Measurements from ENCODE around the gene NEO1. TPM values are rescaled to one million over a fixed set of nuclear protein-coding genes. Genes with fewer than 3 reads are reported as not detected.
A peak's percentile ranks its signal among the peaks of the same experiment; 100 is the strongest.

The NEO1 gene
- total and polyA plus RNA-seq, 7 experiments from 2014 or later = 1.4 to 9.5 (median 6.4) TPM

DNA sequence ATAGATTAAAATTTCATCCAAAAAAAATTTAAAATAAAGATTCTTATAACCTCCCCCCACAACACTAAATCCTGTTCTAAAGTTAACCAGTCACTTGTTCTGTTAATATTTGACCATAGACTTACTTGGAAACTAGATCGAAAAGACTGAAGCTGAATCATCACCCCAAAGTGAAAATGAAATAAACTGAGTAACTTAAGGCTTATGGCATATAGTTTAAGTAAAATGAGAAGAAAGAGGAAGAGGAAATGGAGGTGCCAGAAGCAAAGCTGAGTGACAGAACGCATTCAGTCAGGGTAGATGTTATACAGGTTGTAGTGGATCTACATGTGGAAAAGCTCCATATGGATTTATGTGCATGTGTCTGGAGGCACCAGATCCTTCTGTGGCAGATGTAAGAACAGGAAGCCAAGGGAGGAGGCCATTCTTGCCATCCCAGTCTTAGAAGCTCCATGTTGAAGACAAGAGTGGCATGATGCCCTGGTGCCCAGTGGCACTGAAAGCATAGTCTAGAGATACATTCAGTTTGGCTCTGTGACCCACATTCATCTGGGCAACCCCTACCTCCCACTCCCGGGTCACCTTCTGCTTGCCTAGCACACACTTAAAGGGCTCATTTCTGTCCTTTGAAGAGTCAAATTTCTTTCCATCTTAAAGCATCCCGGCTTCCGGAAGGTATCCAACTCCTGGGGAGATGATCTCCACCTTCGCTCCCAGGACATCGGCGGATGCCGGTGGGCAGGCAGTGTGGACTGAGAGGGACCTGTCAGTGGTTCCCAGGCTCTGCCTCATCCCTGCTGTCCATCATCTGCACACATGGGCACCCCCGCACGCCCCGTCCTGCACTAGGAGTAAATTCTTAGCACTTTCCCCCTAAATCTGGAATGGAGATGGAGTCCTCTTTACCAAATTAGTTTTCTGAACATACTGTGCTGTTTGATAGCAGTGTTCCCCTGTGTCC lies 90.8 kb downstream of the NEO1 start:
- peak overlapping the region in 1 of 9 donors; percentile 82 for H3K27ac Mint-ChIP-seq
- peaks cover 0 to 26% (median 5%) of the 10 kb centered on the region in 7 donors for H3K4me1 Mint-ChIP-seq
- no peak for DNase-seq
- peaks cover 0 to 6% (median 0%) of the 10 kb centered on the region in 11 donors for H3K9me3 Mint-ChIP-seq
- H3K4me3 ChIP-seq (ENCODE audit: low read length) = no peak overlapping the region
- ChIA-PET POLR2A (no interaction called here), CTCF (no interaction called here)
- H3K27ac ChIP-seq (ENCODE audit: low read depth, low read length) = no peak overlapping the region
- H3K36me3 Mint-ChIP-seq = peaks cover 0 to 18% (median 10%) of the 10 kb centered on the region in 5 donors
- H3K36me3 ChIP-seq (ENCODE audit: control insufficient read depth in 2 of 3, insufficient read depth in 3 of 3, low read length in 3 of 3) = no peaks in the 10 kb centered on the region
- no peak for ATAC-seq
- H3K27me3 ChIP-seq (ENCODE audit: control insufficient read depth in 2 of 2, insufficient read depth in 2 of 2, low read length in 2 of 2) = no peaks in the 10 kb centered on the region
- H3K9me3 ChIP-seq (ENCODE audit: control insufficient read depth in 2 of 3, low read length in 3 of 3) = no peaks in the 10 kb centered on the region
- H3K27me3 Mint-ChIP-seq = no peaks in the 10 kb centered on the region
- intact Hi-C loops (cut with micrococcal nuclease) = no loop called here
- peak overlapping the region in 1 of 10 donors; percentile 60 for H3K4me3 Mint-ChIP-seq
- peaks cover 0 to 8% of the 10 kb centered on the region in 2 donors for H3K4me1 ChIP-seq (ENCODE audit: control insufficient read depth in 2 of 2, insufficient read depth in 2 of 2, low read length in 2 of 2)

GRCh38 chr15:73143763-73144155 lies 91.5 kb downstream of the NEO1 start:
- Histone ChIP-seq H3K9me3 (ENCODE audit: control insufficient read depth in 2 of 3, low read length in 3 of 3) (no peaks in the 10 kb centered on the region), H3K27ac (ENCODE audit: low read depth, low read length) (no peak overlapping the region), H3K36me3 (ENCODE audit: control insufficient read depth in 2 of 3, insufficient read depth in 3 of 3, low read length in 3 of 3) (no peaks in the 10 kb centered on the region), H3K4me1 (ENCODE audit: control insufficient read depth in 2 of 2, insufficient read depth in 2 of 2, low read length in 2 of 2) (peaks cover 0 to 8% of the 10 kb centered on the region in 2 donors), H3K4me3 (ENCODE audit: low read length) (no peak overlapping the region), H3K27me3 (ENCODE audit: control insufficient read depth in 2 of 2, insufficient read depth in 2 of 2, low read length in 2 of 2) (no peaks in the 10 kb centered on the region)
- POLR2A ChIA-PET = no interaction called here
- H3K4me1 Mint-ChIP-seq = peaks cover 0 to 26% (median 5%) of the 10 kb centered on the region in 7 donors
- peaks cover 0 to 6% (median 0%) of the 10 kb centered on the region in 11 donors for H3K9me3 Mint-ChIP-seq
- CTCF ChIA-PET = no interaction called here
- no peak for DNase-seq
- H3K27me3 Mint-ChIP-seq = no peaks in the 10 kb centered on the region
- peak overlapping the region in 1 of 9 donors; percentile 49 for H3K27ac Mint-ChIP-seq
- intact Hi-C loops (cut with micrococcal nuclease) = no loop called here
- no peak for ATAC-seq
- H3K36me3 Mint-ChIP-seq = peaks cover 0 to 20% (median 12%) of the 10 kb centered on the region in 5 donors
- no peak overlapping the region for H3K4me3 Mint-ChIP-seq

- H3K4me3 Mint-ChIP-seq = no peak overlapping the region
- H3K27ac ChIP-seq (ENCODE audit: low read depth, low read length) = no peak overlapping the region
- H3K36me3 Mint-ChIP-seq = peaks cover 0 to 35% (median 16%) of the 10 kb centered on the region in 5 donors
- no peaks in the 10 kb centered on the region for H3K27me3 Mint-ChIP-seq
- POLR2A ChIA-PET = no interaction called here
- no peaks in the 10 kb centered on the region for H3K36me3 ChIP-seq (ENCODE audit: control insufficient read depth in 2 of 3, insufficient read depth in 3 of 3, low read length in 3 of 3)
- intact Hi-C loops (cut with micrococcal nuclease) = no loop called here
- H3K27me3 ChIP-seq (ENCODE audit: control insufficient read depth in 2 of 2, insufficient read depth in 2 of 2, low read length in 2 of 2) = no peaks in the 10 kb centered on the region
- CTCF ChIA-PET = no interaction called here
- peaks cover 0 to 21% (median 4%) of the 10 kb centered on the region in 7 donors for H3K4me1 Mint-ChIP-seq
- no peaks in the 10 kb centered on the region for H3K9me3 ChIP-seq (ENCODE audit: control insufficient read depth in 2 of 3, low read length in 3 of 3)
- peaks cover 0 to 8% of the 10 kb centered on the region in 2 donors for H3K4me1 ChIP-seq (ENCODE audit: control insufficient read depth in 2 of 2, insufficient read depth in 2 of 2, low read length in 2 of 2)
- no peak overlapping the region for H3K4me3 ChIP-seq (ENCODE audit: low read length)
- no peak for DNase-seq
- no peak overlapping the region for H3K27ac Mint-ChIP-seq
- ATAC-seq = no peak
- peaks cover 0 to 14% (median 4%) of the 10 kb centered on the region in 11 donors for H3K9me3 Mint-ChIP-seq
Measured at GRCh38 chr15:73146419-73146818, 94.2 kb downstream of the NEO1 start.

GRCh38 chr15:73150831-73151230 lies 98.6 kb downstream of the NEO1 start:
- ChIA-PET CTCF (no interaction called here), POLR2A (no interaction called here)
- H3K4me1 Mint-ChIP-seq = peaks cover 0 to 6% (median 0%) of the 10 kb centered on the region in 7 donors
- no peak overlapping the region for H3K27ac Mint-ChIP-seq
- intact Hi-C loops (cut with micrococcal nuclease) = no loop called here
- H3K4me3 ChIP-seq (ENCODE audit: low read length) = no peak overlapping the region
- peaks cover 0 to 2% (median 0%) of the 10 kb centered on the region in 5 donors for H3K27me3 Mint-ChIP-seq
- H3K4me3 Mint-ChIP-seq = no peak overlapping the region
- H3K36me3 ChIP-seq (ENCODE audit: control insufficient read depth in 2 of 3, insufficient read depth in 3 of 3, low read length in 3 of 3) = no peaks in the 10 kb centered on the region
- H3K4me1 ChIP-seq (ENCODE audit: control insufficient read depth in 2 of 2, insufficient read depth in 2 of 2, low read length in 2 of 2) = no peaks in the 10 kb centered on the region
- DNase-seq (no peak), ATAC-seq (no peak)
- no peak overlapping the region for H3K27ac ChIP-seq (ENCODE audit: low read depth, low read length)
- H3K9me3 Mint-ChIP-seq = peaks cover 7 to 43% (median 23%) of the 10 kb centered on the region in 11 donors
- H3K27me3 ChIP-seq (ENCODE audit: control insufficient read depth in 2 of 2, insufficient read depth in 2 of 2, low read length in 2 of 2) = no peaks in the 10 kb centered on the region
- H3K36me3 Mint-ChIP-seq = peaks cover 7 to 47% (median 20%) of the 10 kb centered on the region in 5 donors
- peaks cover 0 to 12% (median 5%) of the 10 kb centered on the region in 3 experiments for H3K9me3 ChIP-seq (ENCODE audit: control insufficient read depth in 2 of 3, low read length in 3 of 3)

- ATAC-seq = no peak
- POLR2A ChIA-PET = no interaction called here
- intact Hi-C loops (cut with micrococcal nuclease) = no loop called here
- Histone ChIP-seq H3K36me3 (ENCODE audit: control insufficient read depth in 2 of 3, insufficient read depth in 3 of 3, low read length in 3 of 3) (no peaks in the 10 kb centered on the region), H3K27ac (ENCODE audit: low read depth, low read length) (no peak overlapping the region), H3K4me1 (ENCODE audit: control insufficient read depth in 2 of 2, insufficient read depth in 2 of 2, low read length in 2 of 2) (no peaks in the 10 kb centered on the region), H3K4me3 (ENCODE audit: low read length) (no peak overlapping the region), H3K9me3 (ENCODE audit: control insufficient read depth in 2 of 3, low read length in 3 of 3) (peaks cover 0 to 18% (median 5%) of the 10 kb centered on the region in 3 experiments), H3K27me3 (ENCODE audit: control insufficient read depth in 2 of 2, insufficient read depth in 2 of 2, low read length in 2 of 2) (no peaks in the 10 kb centered on the region)
- Mint-ChIP-seq H3K36me3 (peaks cover 13 to 49% (median 30%) of the 10 kb centered on the region in 5 donors), H3K4me1 (peaks cover 0 to 6% (median 0%) of the 10 kb centered on the region in 7 donors), H3K27me3 (peaks cover 0 to 2% (median 0%) of the 10 kb centered on the region in 5 donors), H3K9me3 (peaks cover 15 to 52% (median 28%) of the 10 kb centered on the region in 11 donors), H3K4me3 (no peak overlapping the region), H3K27ac (no peak overlapping the region)
- DNase-seq = no peak
- CTCF ChIA-PET = no interaction called here
Measured at GRCh38 chr15:73153024-73153423, 100.8 kb downstream of the NEO1 start.

- CTCF ChIA-PET = no interaction called here
- Histone ChIP-seq H3K27ac (ENCODE audit: low read depth, low read length) (no peak overlapping the region), H3K36me3 (ENCODE audit: control insufficient read depth in 2 of 3, insufficient read depth in 3 of 3, low read length in 3 of 3) (no peaks in the 10 kb centered on the region), H3K4me3 (ENCODE audit: low read length) (no peak overlapping the region), H3K27me3 (ENCODE audit: control insufficient read depth in 2 of 2, insufficient read depth in 2 of 2, low read length in 2 of 2) (no peaks in the 10 kb centered on the region), H3K4me1 (ENCODE audit: control insufficient read depth in 2 of 2, insufficient read depth in 2 of 2, low read length in 2 of 2) (no peaks in the 10 kb centered on the region), H3K9me3 (ENCODE audit: control insufficient read depth in 2 of 3, low read length in 3 of 3) (peaks cover 0 to 18% (median 5%) of the 10 kb centered on the region in 3 experiments)
- ATAC-seq = no peak
- Mint-ChIP-seq H3K27me3 (peaks cover 0 to 2% (median 0%) of the 10 kb centered on the region in 5 donors), H3K4me3 (no peak overlapping the region), H3K36me3 (peaks cover 12 to 47% (median 30%) of the 10 kb centered on the region in 5 donors), H3K9me3 (peaks cover 15 to 52% (median 28%) of the 10 kb centered on the region in 11 donors), H3K4me1 (peaks cover 0 to 6% (median 0%) of the 10 kb centered on the region in 7 donors), H3K27ac (no peak overlapping the region)
- POLR2A ChIA-PET = no interaction called here
- no peak for DNase-seq
- intact Hi-C loops (cut with micrococcal nuclease) = no loop called here
Measured at GRCh38 chr15:73153447-73153846, 101.2 kb downstream of the NEO1 start.
